ENCODE data around the gene MAML3. TPM values are rescaled to one million over a fixed set of nuclear protein-coding genes. Genes with fewer than 3 reads are reported as not detected.

Gene MAML3
- total RNA-seq, 1 experiment from 2014 or later, result 0.06 TPM

DNA sequence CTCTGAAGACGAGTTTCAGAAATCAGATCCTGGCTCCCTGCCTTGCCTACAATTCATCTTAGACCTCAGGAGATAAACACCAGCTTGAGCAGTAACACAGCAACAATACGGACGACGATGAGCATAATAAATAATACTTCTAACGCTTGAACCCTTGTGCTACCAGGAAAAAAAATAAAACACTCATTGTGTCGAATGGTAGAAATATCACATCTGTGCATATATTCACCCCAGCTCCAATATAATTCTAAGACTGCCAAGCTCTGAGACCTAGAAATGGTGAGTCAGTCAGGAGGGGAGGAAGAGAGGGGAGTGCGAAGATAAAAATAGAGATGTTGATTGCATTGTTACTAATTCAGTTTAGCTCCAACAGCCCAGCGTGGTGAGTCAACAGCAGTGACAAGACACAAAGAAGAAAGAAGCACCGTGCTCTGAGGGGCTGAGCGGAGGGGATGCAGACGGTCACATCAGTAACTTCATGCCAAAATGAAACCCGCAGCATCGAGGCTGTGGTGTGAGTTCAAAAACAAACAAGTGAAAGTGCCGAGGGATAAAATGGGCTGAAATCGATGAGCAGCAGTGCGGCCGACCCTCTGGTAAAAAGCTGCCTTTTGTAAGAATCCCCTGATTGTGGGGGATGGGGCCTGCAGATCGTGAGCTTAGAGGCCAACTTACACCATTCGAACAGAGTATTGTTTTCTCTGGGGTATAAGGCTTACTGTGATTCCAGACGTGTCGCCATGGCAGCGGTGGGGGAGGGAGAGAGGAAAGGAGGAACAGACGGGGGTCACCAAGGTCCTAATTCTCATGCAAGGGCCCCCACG lies 338.0 kb downstream of the MAML3 start:
- peak; percentile 69 for DNase-seq (ENCODE audit: low read depth)

DNA sequence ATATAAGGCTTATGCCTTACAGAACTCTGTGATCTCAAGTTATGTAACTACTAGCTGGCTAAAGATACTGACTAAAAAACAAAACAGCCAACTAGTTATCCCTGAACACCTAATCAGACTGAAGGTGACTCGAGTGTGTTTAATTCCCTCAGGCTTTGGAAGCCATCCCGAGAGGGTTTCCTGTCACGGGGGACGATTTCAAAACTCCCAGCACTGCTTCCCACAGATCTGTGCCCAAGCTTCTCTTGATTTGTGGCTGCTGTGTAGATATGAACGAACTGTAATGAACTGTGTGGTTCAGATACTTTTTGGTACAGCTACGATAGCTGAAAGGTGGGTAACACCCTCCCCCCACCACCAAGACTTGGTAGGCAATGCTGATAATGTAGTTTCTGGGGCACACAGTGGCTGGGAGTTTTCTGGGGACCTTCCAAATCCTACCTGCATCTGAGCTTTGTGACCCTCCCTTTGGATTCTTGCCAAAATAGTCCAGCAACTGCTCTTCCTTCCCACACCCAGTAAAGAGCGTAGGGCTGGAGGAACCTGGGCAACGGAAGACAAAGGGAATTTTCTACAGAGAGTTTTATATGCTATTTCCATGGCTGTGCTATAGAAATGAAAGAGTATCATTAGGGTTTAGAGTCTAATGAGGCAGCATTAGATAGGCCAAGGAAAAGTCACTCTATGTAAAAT lies 339.5 kb downstream of the MAML3 start:
- no peak for DNase-seq (ENCODE audit: low read depth)

DNA sequence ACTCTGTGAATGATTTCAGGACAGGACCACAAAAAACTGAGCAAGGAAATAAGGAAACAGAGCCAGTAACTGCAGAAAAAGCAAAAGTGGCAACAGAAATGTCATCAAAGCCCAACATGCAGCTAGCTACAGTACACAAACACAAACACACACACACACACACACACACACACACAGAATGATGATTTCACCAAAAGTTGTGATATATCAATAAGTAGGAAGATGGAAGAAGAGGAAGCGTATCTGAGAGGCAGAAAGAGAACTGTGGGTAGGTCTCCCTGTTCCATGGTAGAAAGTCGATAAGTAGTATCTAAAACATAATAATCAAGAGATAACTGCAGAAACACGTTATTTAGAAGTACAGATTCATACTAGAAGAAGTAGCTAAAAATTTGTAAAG lies 340.1 kb downstream of the MAML3 start:
- DNase-seq (ENCODE audit: low read depth), result no peak

DNA sequence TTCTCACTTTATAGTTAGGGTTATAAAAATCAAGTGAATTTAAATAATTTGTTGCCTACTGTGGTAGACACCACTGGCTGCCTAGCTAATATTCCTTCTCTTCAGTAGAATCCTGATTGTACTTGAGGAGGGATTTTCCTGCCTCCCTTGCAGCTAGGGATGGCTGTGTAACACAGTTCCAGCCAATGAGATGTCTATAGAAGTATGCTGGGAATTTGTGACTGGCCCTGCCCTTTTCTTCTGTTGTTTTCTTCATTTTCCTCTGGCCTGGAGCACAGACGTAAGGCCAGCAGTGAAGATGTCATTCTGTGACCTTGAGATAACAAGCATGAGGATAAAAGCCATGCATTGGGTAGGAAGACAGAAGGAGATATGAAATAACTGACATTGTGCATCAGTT lies 343.3 kb downstream of the MAML3 start:
- no peak for DNase-seq (ENCODE audit: low read depth)

DNA sequence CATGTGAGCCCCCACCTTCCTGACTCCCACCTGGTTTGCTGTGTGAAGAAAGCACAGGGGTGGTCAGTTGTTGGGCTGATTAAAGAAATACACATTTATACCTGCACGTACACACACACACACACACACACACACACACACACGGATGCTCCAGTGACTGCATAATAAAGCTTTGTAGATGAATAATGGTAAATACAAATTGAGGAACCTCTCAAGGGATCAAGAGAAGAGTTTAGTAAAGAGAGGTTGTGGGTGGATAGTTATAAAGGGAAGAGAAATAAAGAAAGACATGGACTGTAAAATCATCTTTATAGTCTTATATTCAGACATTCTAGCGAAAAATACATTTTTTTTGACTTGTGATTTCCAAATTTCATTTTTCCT lies 344.2 kb downstream of the MAML3 start:
- no peak for DNase-seq (ENCODE audit: low read depth)

DNA sequence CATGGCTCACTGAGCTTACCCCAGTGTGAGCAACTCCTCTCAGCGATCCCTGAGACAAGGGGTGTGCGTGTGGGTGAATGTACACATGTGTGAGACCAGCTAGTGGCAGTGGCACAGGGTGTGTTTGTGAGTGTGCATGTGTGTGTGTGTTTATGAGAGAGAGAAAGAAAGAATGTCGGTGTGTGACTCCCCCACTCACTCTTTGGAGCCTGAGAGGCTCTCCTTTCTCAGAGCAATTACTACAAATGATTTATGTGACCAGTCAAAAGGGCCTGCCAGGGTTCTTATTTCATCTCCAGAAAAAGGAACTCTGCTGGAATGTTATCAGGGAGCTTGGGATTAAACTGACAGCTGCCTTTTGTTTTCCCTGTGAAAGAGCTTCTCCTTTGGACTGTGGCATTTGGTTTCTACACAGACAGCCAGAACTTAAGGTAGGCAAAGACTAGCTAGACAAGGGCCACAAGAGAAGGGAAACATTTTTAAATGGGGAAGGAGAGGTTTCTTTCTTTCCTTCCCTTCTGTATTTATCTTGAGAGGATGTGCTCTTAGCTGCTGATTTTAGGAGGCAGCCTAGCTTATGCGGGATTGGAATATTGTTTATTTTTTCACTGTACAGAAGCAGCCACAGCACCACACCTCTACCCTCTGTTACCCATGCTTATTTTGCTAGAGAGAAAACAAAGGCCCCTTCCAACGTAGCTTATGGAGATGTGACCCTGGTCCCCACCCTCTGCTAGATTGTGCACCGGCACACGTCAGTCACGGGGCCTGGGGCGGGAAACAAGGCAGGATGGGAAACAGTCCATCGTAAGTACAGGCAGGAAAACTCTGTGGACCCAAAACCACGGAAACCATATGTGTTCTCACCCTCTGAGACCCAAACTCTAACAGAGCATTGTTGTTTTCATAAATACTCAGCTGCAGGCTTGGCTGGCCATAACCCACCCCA lies 344.9 kb downstream of the MAML3 start:
- DNase-seq (ENCODE audit: low read depth), result peak; percentile 8

DNA sequence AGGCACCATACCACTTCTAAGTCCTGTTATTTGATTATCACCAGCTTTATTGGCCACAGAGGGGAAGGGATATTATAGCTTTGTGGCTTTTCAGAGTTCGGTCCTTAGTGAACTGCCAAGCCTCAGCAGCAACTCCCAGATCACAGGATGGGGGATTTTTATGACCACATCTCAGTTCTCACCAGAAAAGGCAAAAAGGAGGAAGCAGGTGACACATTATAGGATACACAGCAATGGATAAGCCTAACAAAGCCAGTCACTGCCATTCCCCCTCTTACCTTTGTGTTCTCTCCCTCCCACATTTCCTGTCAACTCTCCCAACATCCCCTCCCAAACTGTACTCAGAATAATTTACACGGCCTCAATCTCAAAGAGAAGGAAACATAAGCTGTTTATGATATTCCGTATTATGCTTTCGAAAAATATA lies 345.6 kb downstream of the MAML3 start:
- DNase-seq (ENCODE audit: low read depth), result no peak

DNA sequence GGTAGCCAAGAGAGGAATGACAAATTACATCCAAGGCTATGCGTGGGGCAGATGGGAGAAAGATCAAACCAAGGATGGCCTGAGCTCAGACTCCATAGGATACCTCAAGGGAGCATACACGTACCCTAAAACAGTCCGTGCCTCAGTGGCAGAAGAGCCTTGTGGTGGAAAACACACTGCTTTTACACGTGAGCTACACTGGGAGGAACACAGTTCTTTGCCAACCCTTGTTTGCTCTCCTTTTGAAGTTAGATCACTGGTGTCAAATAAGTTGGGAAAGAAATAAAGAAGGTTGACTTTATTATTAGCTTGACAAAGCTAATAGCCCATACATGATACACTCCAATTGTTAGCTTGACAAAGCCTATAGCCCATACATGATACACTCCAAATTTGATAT lies 346.5 kb downstream of the MAML3 start:
- DNase-seq (ENCODE audit: low read depth), result no peak

DNA sequence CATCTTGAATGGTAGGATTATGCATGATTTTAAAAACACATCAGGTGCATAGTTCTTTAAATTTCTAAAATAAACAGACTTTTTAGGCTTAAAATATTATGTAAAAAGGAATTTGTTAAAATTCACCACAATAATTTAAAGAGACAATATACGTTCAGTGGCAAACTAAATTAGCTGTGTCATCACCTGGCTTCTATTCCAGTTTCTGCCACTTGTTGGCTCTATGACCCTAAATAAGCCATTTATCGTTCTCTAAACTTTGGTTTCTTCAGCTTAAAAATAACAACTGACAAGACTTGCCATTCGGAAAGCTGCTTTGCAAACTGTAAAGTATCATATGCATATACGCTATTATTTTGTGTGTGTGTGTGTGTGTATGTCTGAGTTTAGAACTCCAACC lies 347.1 kb downstream of the MAML3 start:
- DNase-seq (ENCODE audit: low read depth), result no peak

DNA sequence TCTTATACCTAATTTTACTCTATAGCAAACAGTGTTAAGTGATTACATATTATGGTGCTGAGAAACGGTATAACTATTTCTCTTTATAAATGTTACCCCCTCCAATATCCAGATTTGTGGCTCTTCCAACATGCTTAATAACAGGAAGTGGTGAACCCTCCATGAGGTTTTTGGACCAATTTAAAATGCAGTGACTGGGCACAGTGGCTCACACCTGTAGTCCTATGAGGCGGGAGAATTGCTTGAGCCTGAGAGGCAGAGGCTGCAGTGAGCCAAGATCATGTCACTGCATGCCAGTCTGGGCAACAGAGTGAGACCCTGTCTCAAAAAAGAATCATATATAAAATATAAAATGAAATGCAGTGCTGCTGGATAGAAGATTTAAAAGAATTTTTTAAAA lies 351.1 kb downstream of the MAML3 start:
- no peak for DNase-seq (ENCODE audit: low read depth)

DNA sequence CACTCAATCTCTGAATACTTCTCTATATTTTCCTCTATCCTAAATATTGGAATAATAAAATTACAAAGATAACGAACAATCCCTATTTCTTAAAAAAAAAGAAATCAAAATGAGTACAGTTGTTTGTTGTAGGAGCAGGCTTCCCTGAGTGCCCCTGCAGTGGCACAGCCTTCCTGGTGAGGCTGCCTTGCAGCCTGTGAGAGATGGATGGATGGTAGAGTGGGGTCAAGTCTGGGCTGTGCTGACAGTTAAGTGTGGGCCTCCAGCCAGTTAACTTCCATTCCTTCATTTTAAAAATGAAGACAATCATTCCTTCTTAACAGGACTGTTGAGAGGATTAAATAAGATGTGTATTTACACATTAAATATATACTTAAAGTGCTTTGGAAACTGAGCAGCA lies 351.5 kb downstream of the MAML3 start:
- DNase-seq (ENCODE audit: low read depth), result no peak

DNA sequence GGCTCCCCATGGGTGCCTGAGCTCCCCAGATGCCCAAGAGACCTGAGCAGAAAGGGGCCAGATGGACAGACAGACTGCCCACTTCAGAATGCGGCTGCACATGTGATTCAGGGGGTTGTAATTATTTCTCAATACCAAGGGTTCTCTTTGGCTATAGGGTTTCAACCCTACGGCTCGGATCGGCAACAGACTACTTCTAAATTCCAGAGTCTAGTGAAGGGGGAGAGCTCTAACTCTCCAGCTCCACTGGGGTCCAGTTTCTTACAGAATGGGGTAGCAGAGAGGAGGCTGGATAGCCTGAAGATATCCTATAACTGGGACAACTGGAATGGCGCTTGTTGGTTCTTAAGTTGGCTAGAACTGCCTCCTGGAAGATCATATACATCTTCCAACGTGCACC lies 352.1 kb downstream of the MAML3 start:
- DNase-seq (ENCODE audit: low read depth), result no peak

DNA sequence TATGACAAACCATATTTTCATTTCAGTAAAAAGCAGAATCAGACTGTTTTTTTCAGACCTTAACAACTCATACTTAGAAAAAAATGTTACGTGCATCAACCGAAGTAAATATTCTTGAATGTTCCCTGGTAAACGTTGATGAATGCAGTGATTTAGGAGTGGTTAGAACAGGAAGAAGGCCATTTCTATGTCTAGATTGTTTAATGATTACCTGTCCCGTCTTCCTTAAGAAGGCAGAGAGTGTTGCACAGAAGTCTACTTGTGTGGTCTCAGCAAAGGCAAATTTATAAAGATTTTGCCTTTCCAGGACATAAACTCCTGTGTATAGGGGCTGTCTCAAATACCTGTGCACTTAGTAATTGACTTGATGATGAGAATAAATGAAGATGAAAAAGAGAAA lies 353.9 kb downstream of the MAML3 start:
- DNase-seq (ENCODE audit: low read depth), result no peak

DNA sequence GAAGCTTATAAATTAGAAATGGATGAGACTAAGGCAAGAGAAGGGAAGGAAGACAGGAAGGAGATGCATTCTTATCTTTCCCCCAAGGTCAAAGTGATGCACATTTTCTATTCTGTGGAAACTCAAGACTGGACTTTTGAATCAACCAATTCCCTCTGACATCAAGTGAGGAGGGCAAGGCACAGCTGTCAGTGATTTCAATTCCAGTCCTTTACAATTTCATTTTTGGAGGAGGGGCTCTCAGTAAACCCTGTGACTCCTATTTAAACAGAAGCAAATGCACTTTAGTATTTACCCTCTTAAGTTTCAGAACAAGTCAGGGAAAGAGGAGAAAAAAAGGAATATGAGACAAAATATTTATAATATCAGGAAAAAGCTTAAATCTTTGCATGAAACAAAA lies 354.4 kb downstream of the MAML3 start:
- no peak for DNase-seq (ENCODE audit: low read depth)

DNA sequence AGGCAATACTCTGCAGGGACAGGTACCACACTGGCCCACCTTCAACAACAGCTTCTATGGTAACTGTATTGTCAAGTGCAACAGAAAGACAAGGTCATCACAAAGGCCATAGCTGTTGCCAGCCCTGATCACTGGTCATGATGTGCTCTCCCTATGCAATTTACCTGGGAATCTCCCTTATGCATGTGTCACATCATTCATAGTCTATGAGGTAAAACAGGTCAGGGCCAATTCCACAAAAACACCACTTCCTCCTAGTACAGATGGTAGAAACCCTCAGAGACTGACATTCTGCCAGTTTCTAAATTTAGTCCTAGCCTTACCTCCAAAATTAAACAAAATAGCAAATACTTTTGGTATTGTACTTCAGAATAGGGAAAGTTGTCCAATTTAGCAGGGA lies 355.5 kb downstream of the MAML3 start:
- DNase-seq (ENCODE audit: low read depth), result no peak

DNA sequence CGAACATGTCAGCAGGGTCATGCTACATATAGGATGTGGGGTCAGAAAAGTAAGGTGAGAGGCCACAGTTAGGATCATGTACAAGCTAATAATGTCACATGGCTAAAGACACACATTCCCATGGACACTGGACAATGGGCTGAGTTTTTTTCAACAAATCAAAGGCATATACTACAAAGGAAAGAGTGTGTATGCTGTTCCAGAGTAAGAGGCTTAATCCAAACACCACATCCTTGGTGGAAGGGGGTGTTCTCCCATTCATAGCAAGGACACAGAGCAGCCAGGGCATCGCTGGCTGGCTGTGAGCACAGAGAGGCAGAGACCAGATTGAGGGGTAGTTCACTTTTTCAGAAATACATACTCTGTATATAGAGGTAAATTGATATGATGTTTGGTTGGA lies 356.7 kb downstream of the MAML3 start:
- no peak for DNase-seq (ENCODE audit: low read depth)

DNA sequence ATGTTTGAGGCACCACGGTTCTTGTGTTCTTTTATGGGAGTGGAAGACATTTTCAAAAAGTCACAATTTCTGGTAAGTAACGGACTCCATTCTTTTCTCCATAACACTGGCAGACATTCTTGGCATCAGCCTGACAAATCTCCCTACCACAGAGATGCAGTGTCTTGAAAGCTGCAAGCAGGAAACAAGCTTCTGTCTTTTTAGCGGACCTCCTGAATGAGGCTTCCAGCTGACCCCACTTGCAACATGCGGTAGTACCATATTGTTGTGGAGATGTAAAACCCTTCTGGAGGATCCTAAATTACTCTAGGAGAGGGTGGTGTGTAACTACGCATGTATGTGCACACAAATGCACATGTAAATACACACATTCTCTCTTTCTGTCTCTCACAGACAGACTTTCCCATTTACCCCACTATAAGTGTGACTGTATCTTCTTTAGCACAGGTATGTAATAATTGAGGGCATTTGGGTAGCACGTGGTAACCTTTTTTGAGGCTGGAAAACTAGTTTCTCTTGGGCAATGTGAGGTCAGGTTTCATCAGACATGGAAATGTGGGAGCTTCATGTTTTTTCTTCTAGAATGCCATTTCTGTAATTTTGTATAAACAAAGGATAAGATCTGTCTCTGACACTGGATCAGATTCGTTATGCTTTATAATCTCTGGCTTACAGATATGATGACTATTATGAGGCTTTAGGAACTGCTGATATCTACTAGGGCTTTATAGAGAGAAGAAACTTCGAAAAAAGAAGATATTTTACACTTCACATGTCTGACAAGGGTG lies 358.3 kb downstream of the MAML3 start:
- no peak for DNase-seq (ENCODE audit: low read depth)

DNA sequence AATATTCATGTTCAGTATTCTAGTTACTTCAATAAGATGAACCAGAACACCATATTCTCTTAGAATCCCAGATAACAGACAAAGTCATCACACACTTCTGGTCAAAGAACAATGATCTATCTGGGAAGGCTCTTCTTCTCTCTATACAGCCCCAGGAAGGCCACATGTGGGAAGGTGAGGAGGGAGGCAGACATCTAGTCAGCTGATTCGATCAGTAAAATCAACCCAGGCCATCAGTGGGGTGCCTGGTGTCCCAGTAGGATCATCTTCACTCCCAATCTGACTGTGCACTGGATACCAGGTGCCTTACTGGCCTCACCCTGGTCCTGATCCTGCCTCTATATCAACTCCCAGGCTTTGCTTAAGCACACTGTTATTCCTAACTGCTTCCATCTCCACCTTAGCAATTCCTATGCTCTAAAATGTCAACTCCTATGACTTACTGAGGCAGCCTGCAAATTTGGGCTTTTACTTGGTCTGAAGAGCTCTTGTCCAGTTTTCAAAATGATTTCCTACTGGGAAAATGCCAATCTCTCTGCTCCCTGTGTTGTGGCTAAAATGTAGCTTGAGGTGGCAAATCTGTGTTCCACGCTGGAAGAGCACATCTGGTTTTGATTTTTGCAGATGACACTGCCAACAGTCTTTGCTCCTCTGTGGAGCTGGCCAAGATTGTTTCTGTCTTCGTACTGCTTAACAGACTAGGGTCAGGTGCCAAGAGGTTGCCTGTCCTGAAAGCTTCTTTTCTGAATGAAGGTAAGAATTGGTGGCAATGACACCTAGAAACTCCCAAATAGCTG lies 359.6 kb downstream of the MAML3 start:
- no peak for DNase-seq (ENCODE audit: low read depth)

DNA sequence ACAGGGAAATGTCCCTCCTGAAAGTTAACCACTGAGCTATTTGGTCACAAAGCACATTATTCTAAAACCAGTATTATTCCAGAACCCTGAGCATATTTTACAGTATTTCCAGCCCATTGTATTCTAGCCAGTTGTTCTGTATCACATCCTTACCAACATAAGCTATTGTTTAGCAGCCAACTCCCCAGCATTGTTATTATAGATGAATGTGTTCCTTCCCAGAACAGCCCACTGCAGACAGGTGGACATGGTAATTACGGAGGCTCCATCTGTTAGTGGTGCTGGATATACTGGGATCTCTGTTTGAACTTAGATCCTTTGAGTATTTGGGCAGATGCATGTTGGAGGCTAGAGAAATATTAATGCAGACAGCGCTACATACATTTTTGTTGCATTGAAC lies 362.3 kb downstream of the MAML3 start:
- DNase-seq (ENCODE audit: low read depth), result no peak

DNA sequence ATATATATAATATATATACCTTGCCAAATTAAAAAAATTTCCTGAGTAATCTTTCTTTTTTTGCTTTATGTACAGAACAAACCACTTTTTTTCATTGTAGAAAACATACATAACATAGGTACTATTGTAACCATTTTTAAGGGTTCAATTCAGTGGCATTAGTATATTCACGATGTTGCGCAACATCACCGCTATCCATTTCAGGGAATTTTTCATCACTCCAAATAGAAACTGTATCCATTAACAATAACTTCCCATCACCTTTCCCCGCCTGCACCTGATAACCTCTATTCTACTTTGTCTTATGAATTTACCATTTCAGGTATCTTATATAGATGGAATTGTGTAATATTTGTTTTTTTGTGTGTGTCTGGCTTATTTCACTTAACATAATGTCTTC lies 363.7 kb downstream of the MAML3 start:
- DNase-seq (ENCODE audit: low read depth), result no peak

Data from LHCN-M2 (cell line).